NCI-H1694 treated with DMSO at 0.1 percent for 48 hours (cell line): Measurements from ENCODE around the gene IL1RL2.

ENCODE experiments used
- DNase-seq: peaks from one replicate; lab custom pipeline; 2025; lab: John Stamatoyannopoulos, UW

IL1RL2 gene

GRCh38 chr2:102267774-102268173 is 81.0 kb downstream of the IL1RL2 start:
- no peak for DNase-seq

- no peak for DNase-seq
These were observed 81.8 kb downstream of the IL1RL2 start for GRCh38 chr2:102268510-102269199.

GRCh38 chr2:102269200-102269524 is 82.3 kb downstream of the IL1RL2 start:
- DNase-seq: no peak

- DNase-seq: no peak
These were observed 85.0 kb downstream of the IL1RL2 start for GRCh38 chr2:102271844-102272243.

- DNase-seq: no peak
These were observed 86.9 kb downstream of the IL1RL2 start for GRCh38 chr2:102273619-102274211.

- no peak for DNase-seq
These were observed 89.9 kb downstream of the IL1RL2 start for GRCh38 chr2:102276549-102277201.

GRCh38 chr2:102277202-102277700 is 90.4 kb downstream of the IL1RL2 start:
- no peak for DNase-seq

- DNase-seq: no peak
These were observed 92.0 kb downstream of the IL1RL2 start for GRCh38 chr2:102278720-102279390.

- no peak for DNase-seq
These were observed 92.5 kb downstream of the IL1RL2 start for GRCh38 chr2:102279391-102279735.

- no peak for DNase-seq
These were observed 95.9 kb downstream of the IL1RL2 start for GRCh38 chr2:102282678-102283091.

- no peak for DNase-seq
These were observed 97.2 kb downstream of the IL1RL2 start for GRCh38 chr2:102283996-102284395.

- no peak for DNase-seq
These were observed 97.8 kb downstream of the IL1RL2 start for GRCh38 chr2:102284611-102285010.

GRCh38 chr2:102285368-102285767 is 98.5 kb downstream of the IL1RL2 start:
- no peak for DNase-seq

GRCh38 chr2:102286041-102286440 is 99.2 kb downstream of the IL1RL2 start:
- DNase-seq: no peak

- DNase-seq: no peak
These were observed 102.3 kb downstream of the IL1RL2 start for GRCh38 chr2:102289129-102289528.
